Measurements from ENCODE around the gene RPS6KB2. TPM values are rescaled to one million over a fixed set of nuclear protein-coding genes. Genes with fewer than 3 reads are reported as not detected.
"Not testable (repeated sequence)": the region's sequence is repeated elsewhere in the genome, so short reads cannot be mapped to it uniquely, and the experiment has no call there.

Gene RPS6KB2
- total RNA-seq, 6 donors from 2014 or later, result 35.2 to 94.3 (median 50.4) TPM

GRCh38 chr11:67422891-67423290, 5.4 kb upstream of the RPS6KB2 start:
- no peaks in the 10 kb centered on the region for H3K36me3 ChIP-seq
- TF ChIP-seq CTCF (IDR thresholded peaks at IDR 0.05) (no peak), EP300 (IDR thresholded peaks at IDR 0.05) (no peak), POLR2A (IDR thresholded peaks at IDR 0.05) (no peak), POLR2AphosphoS5 (IDR thresholded peaks at IDR 0.05) (no peak)
- ATAC-seq (ENCODE audit: low FRiP score in 2 of 2) (no peak), DNase-seq (no peak)
- H3K9me3 ChIP-seq, result no peaks in the 10 kb centered on the region
- peaks cover 29 to 41% (median 30%) of the 10 kb centered on the region in 4 donors for H3K4me1 ChIP-seq
- H3K4me3 ChIP-seq, result no peak overlapping the region
- H3K27ac ChIP-seq, result no peak overlapping the region
- 61 to 71% methylated on average over 6 of the region's 6 CpGs for whole genome bisulfite sequencing, 2 donors
- H3K27me3 ChIP-seq, result no peaks in the 10 kb centered on the region

GRCh38 chr11:67423466-67423865, 4.8 kb upstream of the RPS6KB2 start:
- Histone ChIP-seq H3K9me3 (no peaks in the 10 kb centered on the region), H3K36me3 (no peaks in the 10 kb centered on the region), H3K27ac (no peak overlapping the region), H3K27me3 (no peaks in the 10 kb centered on the region), H3K4me3 (no peak overlapping the region), H3K4me1 (peaks cover 27 to 37% (median 28%) of the 10 kb centered on the region in 4 donors)
- DNase-seq (peak in 1 of 2 donors; percentile 60), ATAC-seq (ENCODE audit: low FRiP score in 2 of 2) (no peak)
- TF ChIP-seq POLR2AphosphoS5 (IDR thresholded peaks at IDR 0.05), result no peak
- no peak for TF ChIP-seq EP300 (IDR thresholded peaks at IDR 0.05)
- TF ChIP-seq CTCF (IDR thresholded peaks at IDR 0.05), result no peak
- no peak for TF ChIP-seq POLR2A (IDR thresholded peaks at IDR 0.05)
- 94% methylated on average over 9 of the region's 13 CpGs; no CpG with 5 or more reads in 1 of the 2 donors for WGBS, 2 donors

GRCh38 chr11:67423891-67424613, 4.2 kb upstream of the RPS6KB2 start:
- Histone ChIP-seq H3K9me3 (no peaks in the 10 kb centered on the region), H3K36me3 (no peaks in the 10 kb centered on the region), H3K4me3 (no peak overlapping the region), H3K4me1 (peaks cover 24 to 35% (median 26%) of the 10 kb centered on the region in 4 donors), H3K27me3 (no peaks in the 10 kb centered on the region), H3K27ac (no peak overlapping the region)
- 84% methylated on average over 25 of the region's 34 CpGs; no CpG with 5 or more reads in 1 of the 2 donors for WGBS, 2 donors
- ATAC-seq (ENCODE audit: low FRiP score in 2 of 2) (no peak), DNase-seq (peak in 1 of 2 donors; percentile 68)
- TF ChIP-seq POLR2A (IDR thresholded peaks at IDR 0.05), result no peak
- no peak for TF ChIP-seq POLR2AphosphoS5 (IDR thresholded peaks at IDR 0.05)
- TF ChIP-seq CTCF (IDR thresholded peaks at IDR 0.05), result no peak
- TF ChIP-seq EP300 (IDR thresholded peaks at IDR 0.05), result no peak

GRCh38 chr11:67427364-67427859, 882 bp upstream of the RPS6KB2 start:
- H3K36me3 ChIP-seq, result peaks cover 0 to 18% (median 14%) of the 10 kb centered on the region in 4 donors
- peak overlapping the region in 3 of 4 donors; percentile 71 to 97 (median 80) for H3K4me3 ChIP-seq
- not testable (repeated sequence) for DNase-seq; ATAC-seq (ENCODE audit: low FRiP score in 2 of 2); H3K27me3 ChIP-seq; H3K9me3 ChIP-seq
- H3K27ac ChIP-seq, result peak overlapping the region; percentile 91 to 93 (median 92)
- H3K4me1 ChIP-seq, result peaks cover 14 to 24% (median 17%) of the 10 kb centered on the region in 4 donors
- WGBS, 2 donors, result 72 to 77% methylated on average over 19 of the region's 19 CpGs

- no peak for TF ChIP-seq EP300 (IDR thresholded peaks at IDR 0.05)
- TF ChIP-seq POLR2AphosphoS5 (IDR thresholded peaks at IDR 0.05), result no peak
- no peak for TF ChIP-seq CTCF (IDR thresholded peaks at IDR 0.05)
- no peak for TF ChIP-seq POLR2A (IDR thresholded peaks at IDR 0.05)
- no peak for ATAC-seq (ENCODE audit: low FRiP score in 2 of 2)
- 52 to 54% methylated on average over 12 of the region's 12 CpGs for WGBS, 2 donors
- H3K27ac ChIP-seq, result peak overlapping the region; percentile 91 to 93 (median 92)
- no peaks in the 10 kb centered on the region for H3K9me3 ChIP-seq
- H3K4me3 ChIP-seq, result peak overlapping the region; percentile 71 to 97 (median 82)
- DNase-seq, result peak in 1 of 2 donors; percentile 40
- peaks cover 2 to 36% (median 31%) of the 10 kb centered on the region in 4 donors for H3K36me3 ChIP-seq
- H3K27me3 ChIP-seq, result no peaks in the 10 kb centered on the region
- H3K4me1 ChIP-seq, result peaks cover 14 to 24% (median 17%) of the 10 kb centered on the region in 4 donors
Measured at GRCh38 chr11:67429038-67429668, 859 bp downstream of the RPS6KB2 start.

Data from upper lobe of left lung (tissue), 6 donors.